Stimulated activated effector memory CD8-positive, alpha-beta T cell treated with anti-CD3 and anti-CD28 coated beads, Interleukin-12 subunit alpha, Interleukin-12 subunit beta, amount 100 ng/mL, for 72 hours (primary cell): Measurements from ENCODE around the gene TLDC2.
"Not testable (repeated sequence)": the region's sequence is repeated elsewhere in the genome, so short reads cannot be mapped to it uniquely, and the experiment has no call there.

Experiments used
- ATAC-seq: fragments of 150-1000 bp; cut with Tn5 transposase; 2 replicates; pipeline ENCODE4 v1.10.0; 2021
- DNase-seq, 2 donors: peaks; one replicate each; pipeline ENCODE4 v3.0.0; 2021 to 2022; ENCODE audit warnings: low spot score in 2 of 2
- H3K27ac Mint-ChIP-seq: one replicate; pipeline ENCODE4 v1.8.0; 2022; ENCODE audit warnings: mild to moderate bottlenecking, mixed read lengths
- H3K36me3 Mint-ChIP-seq: one replicate; pipeline ENCODE4 v1.8.0; 2022; ENCODE audit warnings: mild to moderate bottlenecking, mixed read lengths
- H3K4me1 Mint-ChIP-seq: one replicate; pipeline ENCODE4 v1.8.0; 2022; ENCODE audit warnings: mixed read lengths
- H3K4me3 Mint-ChIP-seq: one replicate; pipeline ENCODE4 v1.8.0; 2022; ENCODE audit warnings: mild to moderate bottlenecking, mixed read lengths
- H3K9me3 Mint-ChIP-seq: one replicate; pipeline ENCODE4 v1.8.0; 2022; ENCODE audit warnings: mixed read lengths

Gene TLDC2

DNA sequence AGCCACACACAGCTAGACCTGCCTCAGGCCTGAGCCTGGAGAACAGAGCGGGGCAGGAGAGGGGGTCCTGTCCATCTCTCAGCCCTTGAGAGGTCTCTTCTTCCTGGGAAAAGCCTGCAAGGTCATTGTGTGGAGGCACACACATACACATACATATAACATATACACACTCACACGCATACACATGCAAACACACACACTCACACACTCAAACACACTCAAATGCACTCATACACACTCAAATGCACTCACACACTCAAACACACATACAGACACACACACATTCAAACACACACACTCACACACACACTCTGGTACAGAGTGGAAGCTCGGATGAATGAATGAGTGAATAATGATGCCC, 515 bp downstream of the TLDC2 start:
- H3K9me3 Mint-ChIP-seq = no peaks in the 10 kb centered on the region
- H3K4me3 Mint-ChIP-seq = no peak overlapping the region
- DNase-seq = no peak
- H3K27ac Mint-ChIP-seq = no peak overlapping the region
- H3K36me3 Mint-ChIP-seq = no peaks in the 10 kb centered on the region
- H3K4me1 Mint-ChIP-seq = peaks cover 10% of the 10 kb centered on the region
- ATAC-seq = no peak

DNA sequence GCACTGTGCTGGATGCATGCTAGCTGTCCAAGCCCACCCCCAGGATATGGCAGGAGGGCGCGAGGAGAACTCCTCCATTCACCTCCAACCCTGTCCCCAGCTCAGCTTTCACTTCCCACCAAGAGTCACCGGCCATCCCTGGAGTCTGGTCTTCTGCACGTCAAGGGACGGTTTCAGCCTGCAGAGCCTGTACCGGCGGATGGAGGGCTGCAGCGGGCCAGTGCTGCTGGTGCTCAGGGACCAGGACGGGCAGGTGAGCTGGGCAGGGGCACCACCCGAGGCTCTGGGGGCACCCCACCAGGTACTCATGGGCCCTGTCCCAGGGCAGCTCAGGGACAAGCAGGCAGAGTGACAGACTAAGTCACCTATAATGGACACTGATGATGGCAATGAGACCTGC, 3.0 kb downstream of the TLDC2 start:
- no peak overlapping the region for H3K27ac Mint-ChIP-seq
- DNase-seq (no peak), ATAC-seq (no peak)
- H3K4me1 Mint-ChIP-seq = peaks cover 17% of the 10 kb centered on the region
- H3K4me3 Mint-ChIP-seq = no peak overlapping the region
- no peaks in the 10 kb centered on the region for H3K9me3 Mint-ChIP-seq
- peaks cover 6% of the 10 kb centered on the region for H3K36me3 Mint-ChIP-seq

GRCh38 chr20:36880741-36881250, 4.9 kb downstream of the TLDC2 start:
- H3K36me3 Mint-ChIP-seq = peaks cover 6% of the 10 kb centered on the region
- no peaks in the 10 kb centered on the region for H3K9me3 Mint-ChIP-seq
- no peak overlapping the region for H3K4me3 Mint-ChIP-seq
- H3K27ac Mint-ChIP-seq = peak overlapping the region; percentile 86
- no peak for DNase-seq
- no peak for ATAC-seq
- peaks cover 16% of the 10 kb centered on the region for H3K4me1 Mint-ChIP-seq

DNA sequence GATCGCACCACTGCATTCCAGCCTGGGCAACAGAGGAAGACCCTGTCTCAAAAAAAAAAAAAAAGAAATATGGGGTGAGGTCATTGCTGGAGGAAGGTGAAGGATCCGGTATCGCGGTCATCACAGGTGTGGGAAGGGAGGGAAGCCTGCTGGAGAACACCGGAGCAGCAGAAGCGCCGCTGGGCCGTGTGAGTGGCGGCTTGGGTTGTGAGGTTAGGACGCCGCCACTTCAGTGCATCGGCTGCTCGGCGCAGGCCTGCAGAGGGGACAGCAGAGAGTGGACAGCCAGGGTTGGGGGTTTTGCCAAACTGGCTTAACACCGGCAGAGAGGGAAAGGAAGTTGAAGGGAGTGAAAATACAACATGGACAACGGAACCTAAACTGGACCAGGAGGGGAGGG, 5.4 kb downstream of the TLDC2 start:
- Mint-ChIP-seq H3K9me3 (no peaks in the 10 kb centered on the region), H3K4me3 (peak overlapping the region; percentile 0), H3K36me3 (peaks cover 6% of the 10 kb centered on the region), H3K4me1 (peaks cover 16% of the 10 kb centered on the region), H3K27ac (peak overlapping the region; percentile 86)
- DNase-seq (no peak), ATAC-seq (no peak)

GRCh38 chr20:36881888-36882287, 6.0 kb downstream of the TLDC2 start:
- Mint-ChIP-seq H3K36me3 (peaks cover 10% of the 10 kb centered on the region), H3K27ac (peak overlapping the region; percentile 86), H3K4me3 (peak overlapping the region; percentile 0), H3K4me1 (peaks cover 21% of the 10 kb centered on the region), H3K9me3 (no peaks in the 10 kb centered on the region)
- ATAC-seq = peak; percentile 99
- no peak for DNase-seq

DNA sequence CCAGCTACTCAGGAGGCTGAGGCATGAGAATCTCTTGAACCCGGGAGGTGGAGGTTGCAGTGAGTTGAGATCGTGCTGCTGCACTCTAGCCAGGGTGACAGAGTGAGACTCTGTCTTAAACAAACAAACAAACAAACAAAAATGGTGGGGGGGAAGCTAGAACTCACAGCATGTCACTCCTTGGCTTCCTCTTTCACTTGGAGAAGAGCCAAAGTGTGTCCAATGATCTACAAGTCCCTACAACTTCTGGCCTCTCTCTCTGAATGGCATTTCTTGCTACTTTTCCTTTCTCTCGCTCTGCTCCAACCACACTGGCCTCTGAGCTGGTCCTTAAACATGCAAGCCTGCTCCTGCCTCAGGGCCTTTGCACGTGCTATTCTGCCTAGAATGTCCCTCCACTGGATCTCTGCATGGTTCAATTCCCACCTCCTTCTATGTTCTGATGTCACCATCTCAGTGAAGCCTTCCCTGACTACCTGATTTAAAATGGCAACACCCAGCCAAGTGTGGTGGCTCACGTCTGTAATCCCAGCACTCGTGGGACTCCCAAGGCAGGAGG, 8.1 kb downstream of the TLDC2 start:
- peaks cover 30% of the 10 kb centered on the region for H3K4me1 Mint-ChIP-seq
- H3K27ac Mint-ChIP-seq = peak overlapping the region; percentile 35

GRCh38 chr20:36885356-36885755, 9.4 kb downstream of the TLDC2 start:
- Mint-ChIP-seq H3K4me1 (peaks cover 30% of the 10 kb centered on the region), H3K27ac (no peak overlapping the region), H3K4me3 (no peak overlapping the region), H3K9me3 (no peaks in the 10 kb centered on the region), H3K36me3 (peaks cover 21% of the 10 kb centered on the region)
- DNase-seq (no peak), ATAC-seq (no peak)

More for the DNA sequence above, 8.1 kb downstream of the TLDC2 start:
- H3K9me3 Mint-ChIP-seq = no peaks in the 10 kb centered on the region
- H3K4me3 Mint-ChIP-seq = no peak overlapping the region
- no peak for DNase-seq
- no peak for ATAC-seq
- peaks cover 12% of the 10 kb centered on the region for H3K36me3 Mint-ChIP-seq

DNA sequence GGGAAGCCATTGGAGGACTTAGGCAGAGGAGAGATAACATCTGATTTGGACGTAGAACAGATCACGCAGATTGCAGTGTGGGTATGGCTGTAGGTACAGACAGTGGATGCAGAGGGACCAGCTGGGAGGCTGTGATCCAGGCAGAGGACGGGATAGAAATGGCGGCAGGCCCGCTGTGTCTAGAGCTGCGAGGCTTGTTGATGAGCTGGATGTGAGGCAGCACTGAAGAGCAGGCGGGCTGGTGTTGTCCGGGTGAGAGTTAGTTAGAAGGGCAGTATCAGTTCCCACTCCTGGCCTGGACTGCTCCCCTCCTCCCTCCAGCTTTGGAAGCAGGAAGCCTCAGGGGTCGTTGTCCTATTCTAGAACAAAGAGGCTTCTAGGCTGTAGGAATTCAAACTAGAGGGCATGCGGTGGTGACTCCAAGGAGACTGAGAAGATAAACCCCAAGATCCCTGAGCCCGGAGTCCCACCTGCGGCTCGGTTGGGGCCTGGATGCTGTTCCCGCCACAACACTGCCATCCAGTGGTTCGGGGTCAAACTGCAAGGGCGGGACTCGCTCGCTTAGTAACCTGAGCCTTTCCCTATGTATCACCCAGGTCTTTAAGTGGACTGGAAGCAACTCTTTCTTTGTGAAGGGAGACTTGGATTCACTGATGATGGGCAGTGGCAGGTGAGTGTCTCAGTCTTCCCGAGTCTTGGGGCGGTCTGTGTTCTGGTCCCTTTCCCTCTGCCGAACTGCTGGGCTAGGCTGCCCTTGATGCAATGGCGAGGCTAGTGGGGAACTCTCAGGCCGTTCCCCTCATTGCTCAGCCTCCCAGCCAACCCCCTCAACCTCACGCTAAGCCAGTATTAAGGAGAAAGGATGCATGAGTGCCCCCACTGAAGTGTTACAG, 11.2 kb downstream of the TLDC2 start:
- DNase-seq = peak; percentile 79 to 91
- Mint-ChIP-seq H3K27ac (peak overlapping the region; percentile 67), H3K4me1 (peaks cover 20% of the 10 kb centered on the region), H3K4me3 (no peak overlapping the region), H3K9me3 (no peaks in the 10 kb centered on the region), H3K36me3 (peaks cover 29% of the 10 kb centered on the region)
- ATAC-seq = peak; percentile 90

- Mint-ChIP-seq H3K27ac (no peak overlapping the region), H3K4me1 (peaks cover 19% of the 10 kb centered on the region), H3K9me3 (no peaks in the 10 kb centered on the region), H3K36me3 (peaks cover 34% of the 10 kb centered on the region), H3K4me3 (no peak overlapping the region)
- ATAC-seq = no peak
- DNase-seq = no peak
These were observed 11.8 kb downstream of the TLDC2 start for GRCh38 chr20:36887752-36888090.

- Mint-ChIP-seq H3K4me3 (no peak overlapping the region), H3K27ac (peak overlapping the region; percentile 10), H3K4me1 (peaks cover 19% of the 10 kb centered on the region), H3K9me3 (no peaks in the 10 kb centered on the region), H3K36me3 (peaks cover 41% of the 10 kb centered on the region)
- DNase-seq (no peak), ATAC-seq (no peak)
These were observed 13.1 kb downstream of the TLDC2 start for GRCh38 chr20:36888880-36889516.

- ATAC-seq (no peak), DNase-seq (no peak)
- H3K4me1 Mint-ChIP-seq = peaks cover 18% of the 10 kb centered on the region
- H3K4me3 Mint-ChIP-seq = no peak overlapping the region
- H3K9me3 Mint-ChIP-seq = no peaks in the 10 kb centered on the region
- H3K27ac Mint-ChIP-seq = peak overlapping the region; percentile 7
- H3K36me3 Mint-ChIP-seq = peaks cover 55% of the 10 kb centered on the region
These were observed 14.6 kb downstream of the TLDC2 start for GRCh38 chr20:36890586-36890985.

DNA sequence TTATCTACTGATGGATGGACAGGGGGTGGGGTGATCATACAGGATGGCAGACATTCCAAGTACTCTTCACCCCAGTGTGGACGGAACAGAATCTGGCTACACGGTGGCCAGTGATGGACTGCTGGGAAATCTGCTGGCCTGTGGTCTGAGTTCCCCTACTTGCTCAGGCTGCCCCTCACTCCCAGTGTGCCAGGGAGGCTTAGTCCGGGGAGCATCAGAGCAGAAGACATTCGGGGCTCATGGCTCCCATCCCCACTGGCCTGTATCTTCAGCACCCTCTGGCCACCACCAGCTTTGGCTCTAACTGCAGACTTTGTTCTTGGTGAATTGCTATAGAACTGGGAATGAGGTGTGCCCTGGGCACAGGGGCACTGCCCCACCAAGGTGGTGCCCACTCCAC, 15.3 kb downstream of the TLDC2 start:
- Mint-ChIP-seq H3K4me3 (no peak overlapping the region), H3K4me1 (peaks cover 18% of the 10 kb centered on the region), H3K27ac (peak overlapping the region; percentile 7), H3K9me3 (no peaks in the 10 kb centered on the region), H3K36me3 (peaks cover 61% of the 10 kb centered on the region)
- ATAC-seq (no peak), DNase-seq (no peak)

DNA sequence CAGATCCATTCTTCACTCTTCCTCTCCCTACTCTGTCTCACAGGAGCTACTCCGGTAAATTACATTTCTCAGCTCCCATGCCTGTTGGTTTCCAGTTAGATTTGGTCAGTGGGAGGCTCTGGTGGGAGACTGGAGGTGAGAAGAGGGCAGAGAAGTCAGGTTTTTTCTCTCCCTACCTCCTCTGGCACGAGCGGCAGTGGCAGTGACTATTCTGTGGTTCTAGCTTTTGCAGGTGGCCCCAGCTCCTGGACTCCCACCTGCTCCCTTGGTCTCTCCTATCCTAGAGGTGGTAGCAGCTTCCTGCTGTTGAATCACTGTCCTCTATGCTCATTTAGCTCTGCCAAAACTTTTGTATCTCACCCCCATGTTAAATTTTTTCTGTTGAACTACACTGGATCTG, 17.9 kb downstream of the TLDC2 start:
- peaks cover 8% of the 10 kb centered on the region for H3K4me1 Mint-ChIP-seq
- H3K27ac Mint-ChIP-seq = no peak overlapping the region
- peaks cover 83% of the 10 kb centered on the region for H3K36me3 Mint-ChIP-seq
- no peak overlapping the region for H3K4me3 Mint-ChIP-seq
- ATAC-seq = no peak
- DNase-seq = no peak
- no peaks in the 10 kb centered on the region for H3K9me3 Mint-ChIP-seq

GRCh38 chr20:36895036-36895435, 19.1 kb downstream of the TLDC2 start:
- DNase-seq (no peak), ATAC-seq (peak; percentile 89)
- Mint-ChIP-seq H3K4me3 (no peak overlapping the region), H3K36me3 (peaks cover 84% of the 10 kb centered on the region), H3K27ac (peak overlapping the region; percentile 54), H3K9me3 (no peaks in the 10 kb centered on the region), H3K4me1 (peaks cover 8% of the 10 kb centered on the region)

GRCh38 chr20:36904690-36905089, 28.8 kb downstream of the TLDC2 start:
- Mint-ChIP-seq H3K9me3 (no peaks in the 10 kb centered on the region), H3K36me3 (peaks cover 100% of the 10 kb centered on the region), H3K4me3 (no peak overlapping the region), H3K4me1 (peaks cover 6% of the 10 kb centered on the region), H3K27ac (peak overlapping the region; percentile 87)
- ATAC-seq (no peak), DNase-seq (no peak)

DNA sequence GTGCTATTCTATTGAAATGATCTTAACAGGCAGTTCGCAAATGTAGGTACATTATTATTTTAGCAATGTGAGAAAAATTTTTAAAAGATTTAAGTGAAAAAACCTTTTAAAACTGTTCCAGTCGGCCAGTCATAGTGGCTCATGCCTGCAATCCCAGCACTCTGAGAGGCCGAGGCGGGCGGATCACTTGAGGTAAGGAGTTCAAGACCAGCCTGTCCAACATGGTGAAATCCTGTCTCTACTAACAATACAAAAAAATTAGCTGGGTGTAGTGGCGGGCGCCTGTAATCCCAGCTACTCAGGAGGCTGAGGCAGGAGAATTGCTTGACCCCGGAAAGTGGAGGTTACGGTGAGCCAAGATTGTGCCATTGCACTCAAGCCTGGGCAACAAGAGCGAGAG, 29.6 kb downstream of the TLDC2 start:
- H3K27ac Mint-ChIP-seq, DNase-seq: not testable (repeated sequence)
- peaks cover 100% of the 10 kb centered on the region for H3K36me3 Mint-ChIP-seq

More for the DNA sequence above, 29.6 kb downstream of the TLDC2 start:
- H3K4me1 Mint-ChIP-seq, H3K4me3 Mint-ChIP-seq, ATAC-seq, H3K9me3 Mint-ChIP-seq: not testable (repeated sequence)
